Measurements from ENCODE around the gene RAB1A.

The RAB1A gene

GRCh38 chr2:65112633-65113032 lies 17.3 kb downstream of the RAB1A start:
- TF ChIP-seq, protein P1, sequence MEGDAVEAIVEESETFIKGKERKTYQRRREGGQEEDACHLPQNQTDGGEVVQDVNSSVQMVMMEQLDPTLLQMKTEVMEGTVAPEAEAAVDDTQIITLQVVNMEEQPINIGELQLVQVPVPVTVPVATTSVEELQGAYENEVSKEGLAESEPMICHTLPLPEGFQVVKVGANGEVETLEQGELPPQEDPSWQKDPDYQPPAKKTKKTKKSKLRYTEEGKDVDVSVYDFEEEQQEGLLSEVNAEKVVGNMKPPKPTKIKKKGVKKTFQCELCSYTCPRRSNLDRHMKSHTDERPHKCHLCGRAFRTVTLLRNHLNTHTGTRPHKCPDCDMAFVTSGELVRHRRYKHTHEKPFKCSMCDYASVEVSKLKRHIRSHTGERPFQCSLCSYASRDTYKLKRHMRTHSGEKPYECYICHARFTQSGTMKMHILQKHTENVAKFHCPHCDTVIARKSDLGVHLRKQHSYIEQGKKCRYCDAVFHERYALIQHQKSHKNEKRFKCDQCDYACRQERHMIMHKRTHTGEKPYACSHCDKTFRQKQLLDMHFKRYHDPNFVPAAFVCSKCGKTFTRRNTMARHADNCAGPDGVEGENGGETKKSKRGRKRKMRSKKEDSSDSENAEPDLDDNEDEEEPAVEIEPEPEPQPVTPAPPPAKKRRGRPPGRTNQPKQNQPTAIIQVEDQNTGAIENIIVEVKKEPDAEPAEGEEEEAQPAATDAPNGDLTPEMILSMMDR (IDR thresholded peaks at IDR 0.05) = no peak

GRCh38 chr2:65108780-65109179 lies 21.1 kb downstream of the RAB1A start:
- TF ChIP-seq, protein P1 (IDR thresholded peaks at IDR 0.05) = no peak

- TF ChIP-seq, protein P1 (IDR thresholded peaks at IDR 0.05) = no peak
These were observed 22.4 kb downstream of the RAB1A start for GRCh38 chr2:65107530-65107929.

DNA sequence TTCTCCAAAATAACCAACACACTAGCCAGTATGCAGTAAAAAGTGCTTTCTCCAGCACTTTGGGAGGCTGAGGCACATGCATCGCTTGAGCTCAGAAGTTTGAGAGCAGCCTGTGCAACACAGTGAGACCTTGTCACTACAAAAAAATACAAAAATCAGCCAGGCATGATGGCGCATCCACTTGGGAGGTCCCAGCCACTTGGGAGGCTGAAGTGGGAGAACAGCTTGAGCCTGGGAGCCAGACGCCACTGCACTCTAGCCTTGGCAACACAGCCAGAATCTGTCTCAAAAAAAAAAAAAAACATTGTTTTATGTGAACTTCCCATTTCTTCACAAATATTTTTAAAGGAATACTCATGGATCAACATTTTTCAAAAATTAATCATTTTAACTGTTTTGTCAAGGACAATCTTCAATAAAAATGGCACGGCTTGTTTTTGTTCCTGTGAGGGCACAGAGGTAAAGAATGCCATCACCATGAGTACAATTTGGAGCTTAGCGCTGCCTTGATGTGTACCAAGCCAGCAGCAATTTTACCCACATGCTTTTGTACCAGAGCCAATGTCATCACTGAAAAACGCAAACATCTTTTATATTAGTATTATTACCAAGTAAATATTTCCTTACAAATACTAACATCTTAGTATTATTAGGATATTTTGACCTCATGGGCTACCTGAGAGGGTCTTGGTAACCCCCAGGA lies 26.7 kb downstream of the RAB1A start:
- TF ChIP-seq, protein P1 (IDR thresholded peaks at IDR 0.05) = no peak

DNA sequence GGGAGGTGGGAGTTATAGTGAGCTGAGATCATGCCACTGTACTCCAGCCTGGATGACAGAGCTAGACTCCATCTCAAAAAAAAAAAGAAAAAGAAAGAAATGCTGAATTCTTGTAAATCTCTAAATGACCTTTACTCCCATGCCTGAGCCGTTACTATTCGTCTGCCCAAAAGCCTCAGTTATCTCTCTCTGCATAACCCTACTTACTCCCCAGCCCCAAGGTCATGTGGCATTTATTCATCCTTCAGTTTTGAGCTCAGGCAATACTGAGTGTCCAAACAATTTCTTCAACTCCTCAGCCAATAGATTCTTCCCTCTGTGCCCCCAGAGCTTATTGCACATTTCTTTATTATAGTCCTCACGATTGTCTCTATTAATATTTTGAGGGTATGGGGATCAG lies 28.8 kb downstream of the RAB1A start:
- TF ChIP-seq, protein P1 (IDR thresholded peaks at IDR 0.05) = no peak

DNA sequence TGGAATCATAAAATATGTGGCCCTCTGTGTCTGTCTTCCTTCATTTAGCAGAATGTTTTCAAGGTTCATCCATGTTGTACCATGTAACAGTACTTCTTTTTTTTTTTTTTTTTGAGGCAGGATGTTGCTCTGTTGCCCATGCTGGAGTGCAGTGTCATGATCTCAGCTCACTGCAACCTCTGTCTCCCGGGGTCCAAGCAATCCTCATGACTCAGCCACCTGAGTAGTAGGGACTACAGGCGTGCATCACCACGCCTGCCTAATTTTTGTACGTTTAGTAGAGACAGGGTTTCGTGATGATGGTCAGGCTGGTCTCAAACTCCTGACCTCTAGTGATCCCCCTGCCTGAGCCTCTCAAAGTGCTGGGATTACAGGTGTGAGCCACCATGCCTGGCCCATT lies 31.2 kb downstream of the RAB1A start:
- TF ChIP-seq, protein P1 (IDR thresholded peaks at IDR 0.05) = no peak

DNA sequence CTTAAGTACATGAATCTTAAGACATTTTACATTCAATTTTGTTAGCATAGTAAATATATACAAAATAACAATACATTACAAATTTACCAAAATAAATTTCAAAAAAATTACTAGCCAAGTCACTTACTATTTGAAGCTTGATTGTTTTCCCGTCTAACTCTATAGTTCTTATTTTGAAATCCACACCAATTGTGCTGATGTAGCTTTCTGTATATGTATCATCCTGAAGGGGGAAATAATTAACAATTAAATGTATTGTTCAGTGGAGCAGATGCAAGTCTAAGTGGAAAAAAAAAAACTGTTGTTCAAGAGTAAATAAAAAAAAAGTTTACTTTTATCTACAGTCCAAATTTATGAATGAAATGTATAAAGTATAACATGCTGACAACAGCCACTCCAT lies 32.1 kb downstream of the RAB1A start:
- TF ChIP-seq, protein P1 (IDR thresholded peaks at IDR 0.05) = no peak

DNA sequence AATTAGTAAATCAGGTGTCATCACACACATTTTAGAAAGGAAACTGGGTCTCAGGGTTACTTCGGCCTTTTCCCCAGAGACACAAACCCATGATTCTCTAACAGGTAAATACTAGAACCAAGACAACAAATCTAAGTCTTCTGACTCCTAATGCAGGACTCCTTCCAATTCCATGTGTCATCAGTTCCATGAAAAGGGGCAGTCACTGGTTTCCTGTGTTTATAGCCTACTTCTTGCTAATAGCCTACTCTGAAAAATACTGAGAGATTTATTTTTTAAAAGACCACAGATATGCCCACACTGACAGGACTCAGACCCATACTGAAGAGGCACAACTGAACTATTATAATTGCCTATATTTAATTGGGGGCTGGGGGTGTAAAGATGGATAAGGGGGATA lies 33.0 kb downstream of the RAB1A start:
- TF ChIP-seq, protein P1 (IDR thresholded peaks at IDR 0.05) = no peak
